ENCODE measurements around the gene LASP1. TPM values are rescaled to one million over a fixed set of nuclear protein-coding genes. Genes with fewer than 3 reads are reported as not detected.
"Not testable (repeated sequence)": the region's sequence is repeated elsewhere in the genome, so short reads cannot be mapped to it uniquely, and the experiment has no call there.

The LASP1 gene
- total RNA-seq, 2 experiments from 2014 or later, result 135 to 139 TPM

DNA sequence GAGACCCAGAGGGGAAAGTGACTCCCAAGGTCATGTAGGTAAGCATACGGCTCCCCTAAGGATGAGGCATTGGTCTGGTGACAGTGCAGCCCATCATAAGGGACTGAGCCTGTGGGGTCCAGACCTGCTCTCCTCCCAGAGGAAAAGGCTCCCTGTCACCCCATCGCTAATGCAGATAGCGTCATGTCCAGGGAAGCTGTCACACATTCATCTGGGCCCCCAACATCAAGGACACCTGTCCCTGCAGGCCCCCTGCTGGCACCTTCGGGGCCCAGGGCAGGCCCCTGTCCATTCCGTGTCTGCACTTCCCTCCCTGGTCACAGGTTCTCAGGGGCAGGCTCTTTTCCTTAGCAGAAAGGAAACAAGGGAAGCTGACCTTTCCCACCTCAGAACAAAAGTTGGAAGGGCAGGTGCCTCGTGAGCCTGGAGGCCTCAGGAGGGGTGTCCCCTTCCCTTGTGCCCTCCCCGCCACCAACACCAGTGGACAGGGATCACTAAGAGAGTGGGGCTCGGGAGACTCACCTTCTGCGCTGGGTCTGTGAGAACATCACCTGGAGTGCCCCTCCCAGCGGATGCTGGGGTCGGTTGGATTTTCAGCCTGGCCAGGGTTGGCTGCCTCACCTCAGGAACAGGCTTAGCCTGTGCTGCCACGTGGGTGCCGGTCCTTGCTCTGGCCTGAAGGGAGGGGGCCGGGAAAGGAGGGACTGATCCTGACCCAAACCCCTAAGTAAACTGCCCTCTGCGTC is 38.2 kb downstream of the LASP1 start:
- Mint-ChIP-seq H3K4me3 (no peak overlapping the region), H3K36me3 (ENCODE audit: low read depth) (peaks cover 33% of the 10 kb centered on the region), H3K27ac (peak overlapping the region; percentile 66), H3K27me3 (no peaks in the 10 kb centered on the region), H3K9me3 (no peaks in the 10 kb centered on the region), H3K4me1 (ENCODE audit: low read depth) (peaks cover 44% of the 10 kb centered on the region)
- DNase-seq (no peak), ATAC-seq (no peak)
- TF ChIP-seq, protein P1, sequence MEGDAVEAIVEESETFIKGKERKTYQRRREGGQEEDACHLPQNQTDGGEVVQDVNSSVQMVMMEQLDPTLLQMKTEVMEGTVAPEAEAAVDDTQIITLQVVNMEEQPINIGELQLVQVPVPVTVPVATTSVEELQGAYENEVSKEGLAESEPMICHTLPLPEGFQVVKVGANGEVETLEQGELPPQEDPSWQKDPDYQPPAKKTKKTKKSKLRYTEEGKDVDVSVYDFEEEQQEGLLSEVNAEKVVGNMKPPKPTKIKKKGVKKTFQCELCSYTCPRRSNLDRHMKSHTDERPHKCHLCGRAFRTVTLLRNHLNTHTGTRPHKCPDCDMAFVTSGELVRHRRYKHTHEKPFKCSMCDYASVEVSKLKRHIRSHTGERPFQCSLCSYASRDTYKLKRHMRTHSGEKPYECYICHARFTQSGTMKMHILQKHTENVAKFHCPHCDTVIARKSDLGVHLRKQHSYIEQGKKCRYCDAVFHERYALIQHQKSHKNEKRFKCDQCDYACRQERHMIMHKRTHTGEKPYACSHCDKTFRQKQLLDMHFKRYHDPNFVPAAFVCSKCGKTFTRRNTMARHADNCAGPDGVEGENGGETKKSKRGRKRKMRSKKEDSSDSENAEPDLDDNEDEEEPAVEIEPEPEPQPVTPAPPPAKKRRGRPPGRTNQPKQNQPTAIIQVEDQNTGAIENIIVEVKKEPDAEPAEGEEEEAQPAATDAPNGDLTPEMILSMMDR (IDR thresholded peaks at IDR 0.05), result no peak
- ChIA-PET POLR2A (interaction anchor here (0.5 to 1.2 kb wide), 5 partner anchors 10 to 130 kb away, joined by 3 read pairs; no protein-coding TSS in a partner anchor), CTCF (interaction anchor here (1.1 kb wide), 3 partner anchors 10 to 75 kb away, joined by 3 to 5 read pairs (median 3); no protein-coding TSS in a partner anchor)
- intact Hi-C loops (cut with micrococcal nuclease), result no loop called here

DNA sequence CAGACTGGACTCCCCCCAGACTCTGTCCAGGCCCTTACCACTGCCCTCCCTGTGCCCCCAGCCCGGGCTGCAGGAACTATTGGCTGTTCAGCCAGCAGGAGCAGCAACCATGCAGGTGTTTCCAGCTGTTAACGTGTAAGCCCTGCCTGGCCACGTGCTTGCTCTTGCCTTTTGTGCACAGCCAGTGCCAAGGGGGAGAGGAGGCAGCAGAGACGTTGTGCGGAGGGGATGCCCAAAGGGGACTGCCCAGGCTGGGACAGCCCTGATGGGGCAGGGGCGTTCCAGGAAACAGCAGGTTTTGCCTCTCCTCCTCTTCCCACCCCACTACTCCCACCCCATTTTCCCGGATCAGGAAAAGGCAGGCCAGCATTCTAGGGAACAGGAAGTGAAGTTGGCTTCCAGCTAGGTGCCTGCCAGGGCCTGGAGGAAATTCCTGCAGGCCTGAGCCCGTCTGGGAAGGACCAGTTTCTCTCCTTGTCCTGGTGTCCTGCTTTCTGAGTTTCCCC is 38.9 kb downstream of the LASP1 start:
- Mint-ChIP-seq H3K27me3 (no peaks in the 10 kb centered on the region), H3K4me3 (no peak overlapping the region), H3K4me1 (ENCODE audit: low read depth) (peaks cover 41% of the 10 kb centered on the region), H3K27ac (peak overlapping the region; percentile 66), H3K9me3 (no peaks in the 10 kb centered on the region), H3K36me3 (ENCODE audit: low read depth) (peaks cover 26% of the 10 kb centered on the region)
- DNase-seq (peak; percentile 46), ATAC-seq (peak; percentile 58)
- intact Hi-C loops (cut with micrococcal nuclease), result no loop called here
- ChIA-PET POLR2A (interaction anchor here (0.5 to 1.7 kb wide), 3 partner anchors 13 to 130 kb away, joined by 3 to 4 read pairs (median 3); no protein-coding TSS in a partner anchor), CTCF (no interaction called here)
- TF ChIP-seq, protein P1 (IDR thresholded peaks at IDR 0.05), result no peak

DNA sequence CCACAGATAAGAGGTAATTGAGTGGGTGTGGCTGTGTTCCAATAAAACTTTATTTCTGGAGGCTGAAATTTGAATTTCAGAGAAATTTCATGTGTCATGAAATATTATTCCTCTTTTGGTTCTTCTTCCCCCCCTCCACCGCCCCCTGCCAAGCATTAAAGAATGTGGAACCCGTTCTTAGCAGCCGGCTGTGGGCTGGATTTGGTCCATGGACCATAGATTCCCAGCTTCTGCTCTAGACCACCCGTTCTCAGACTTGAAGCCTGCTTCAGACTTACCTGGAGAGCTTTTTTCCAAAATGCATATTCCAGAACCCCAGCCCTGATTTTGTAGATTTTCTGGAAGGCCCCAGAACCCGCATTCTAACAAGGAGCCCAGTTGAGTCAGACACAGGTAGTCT is 40.5 kb downstream of the LASP1 start:
- POLR2A ChIA-PET, result interaction anchor here (0.9 to 1.9 kb wide), 4 partner anchors 10 to 12 kb away, joined by 3 to 4 read pairs (median 4); no protein-coding TSS in a partner anchor

DNA sequence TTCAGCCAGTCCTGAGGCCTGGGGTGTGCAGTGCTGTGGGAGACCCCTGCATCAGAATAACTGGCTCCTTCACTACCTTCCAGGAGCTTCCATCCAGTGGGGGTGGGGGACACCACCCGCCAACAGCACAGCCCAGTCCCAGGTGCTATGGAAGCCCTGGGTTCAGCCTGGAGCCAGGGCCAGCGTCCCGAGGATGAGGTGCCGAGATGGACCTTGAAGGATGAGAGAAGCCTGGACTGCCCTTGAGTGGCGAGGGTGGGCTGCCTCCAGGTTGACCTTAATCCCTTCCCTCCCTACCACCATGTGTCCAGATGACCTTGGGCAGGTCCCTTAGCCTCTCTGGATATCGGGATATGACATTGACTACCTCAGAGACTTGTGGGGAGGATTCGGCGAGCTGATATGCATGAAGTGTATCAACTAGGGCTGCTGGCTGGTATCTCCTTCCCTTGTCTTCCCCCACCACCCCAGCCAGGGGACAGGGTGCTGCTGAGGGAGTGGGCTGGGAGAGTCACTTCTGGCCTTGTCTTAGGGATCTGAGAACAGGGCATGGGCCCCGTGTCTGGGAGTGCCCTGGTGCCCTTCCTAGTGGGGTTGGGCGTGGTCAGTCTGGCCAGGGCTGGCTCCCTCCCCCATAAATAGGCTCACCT is 41.3 kb downstream of the LASP1 start:
- POLR2A ChIA-PET, result interaction anchor here (0.7 to 1.9 kb wide), 4 partner anchors 10 to 63 kb away, joined by 3 to 5 read pairs (median 4); no protein-coding TSS in a partner anchor
- ATAC-seq (no peak), DNase-seq (no peak)
- Mint-ChIP-seq H3K27me3 (no peaks in the 10 kb centered on the region), H3K4me1 (ENCODE audit: low read depth) (peaks cover 32% of the 10 kb centered on the region), H3K27ac (peak overlapping the region; percentile 55), H3K9me3 (no peaks in the 10 kb centered on the region), H3K36me3 (ENCODE audit: low read depth) (peaks cover 19% of the 10 kb centered on the region), H3K4me3 (no peak overlapping the region)
- CTCF ChIA-PET, result no interaction called here
- TF ChIP-seq, protein P1 (IDR thresholded peaks at IDR 0.05), result no peak
- intact Hi-C loops (cut with micrococcal nuclease), result no loop called here

More for the DNA sequence above, 40.5 kb downstream of the LASP1 start:
- Mint-ChIP-seq H3K27ac (peak overlapping the region; percentile 25), H3K4me3 (no peak overlapping the region), H3K9me3 (no peaks in the 10 kb centered on the region), H3K4me1 (ENCODE audit: low read depth) (peaks cover 39% of the 10 kb centered on the region), H3K36me3 (ENCODE audit: low read depth) (peaks cover 20% of the 10 kb centered on the region), H3K27me3 (no peaks in the 10 kb centered on the region)
- intact Hi-C loops (cut with micrococcal nuclease), result no loop called here
- TF ChIP-seq, protein P1 (IDR thresholded peaks at IDR 0.05), result no peak
- no peak for ATAC-seq
- CTCF ChIA-PET, result interaction anchor here (1.7 kb wide), 1 partner anchor 15 kb away, joined by 4 read pairs; the partner anchor contains the start of gene LASP1NB
- DNase-seq, result no peak

DNA sequence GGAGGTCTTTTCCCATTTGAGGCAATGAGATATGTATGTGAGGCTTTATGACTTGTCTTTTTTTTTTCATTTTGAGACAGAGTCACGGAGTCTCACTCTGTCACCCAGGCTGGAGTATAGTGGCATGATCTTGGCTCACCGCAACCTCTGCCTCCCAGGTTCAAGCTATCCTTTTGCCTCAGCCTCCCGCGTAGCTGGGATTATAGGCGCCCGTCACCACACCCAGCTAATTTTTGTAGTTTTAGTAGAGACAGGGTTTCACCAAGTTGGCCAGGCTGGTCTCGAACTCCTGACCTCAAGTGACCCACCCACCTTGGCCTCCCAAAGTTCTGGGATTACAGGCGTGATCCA is 41.8 kb downstream of the LASP1 start:
- H3K4me3 Mint-ChIP-seq; intact Hi-C loops (cut with micrococcal nuclease); POLR2A ChIA-PET; DNase-seq; CTCF ChIA-PET; H3K27me3 Mint-ChIP-seq; ATAC-seq; H3K9me3 Mint-ChIP-seq: not testable (repeated sequence)
- Mint-ChIP-seq H3K27ac (peak overlapping the region; percentile 55), H3K4me1 (ENCODE audit: low read depth) (peaks cover 27% of the 10 kb centered on the region), H3K36me3 (ENCODE audit: low read depth) (peaks cover 19% of the 10 kb centered on the region)

Measured in activated CD8-positive, alpha-beta T cell treated with anti-CD3 and anti-CD28 coated beads for 36 hours (primary cell).